Measurements from ENCODE around the gene PCNT. TPM values are rescaled to one million over a fixed set of nuclear protein-coding genes. Genes with fewer than 3 reads are reported as not detected.

PCNT gene
- total RNA-seq, 1 experiment from 2014 or later = 41.0 TPM

- Mint-ChIP-seq H3K36me3 (peaks cover 6% of the 10 kb centered on the region), H3K4me3 (no peak overlapping the region), H3K9me3 (peaks cover 3% of the 10 kb centered on the region; the same call in 1 of the 2 replicates), H3K27ac (no peak overlapping the region), H3K4me1 (0 out of 2 replicates have a peak, but pooled peaks cover 4% of the 10 kb centered on the region), H3K27me3 (ENCODE audit: low read depth) (no peaks in the 10 kb centered on the region)
- DNase-seq (ENCODE audit: low spot score) = no peak
- ATAC-seq = no peak
- TF ChIP-seq NR2C2 (CRISPR knock-in tag; IDR thresholded peaks at IDR 0.05) (no peak), ZNF425 (CRISPR knock-in tag; conservative IDR thresholded peaks at IDR 0.05) (no peak), SMAD4 (CRISPR knock-in tag; IDR thresholded peaks at IDR 0.05) (no peak), PRDM15 (CRISPR knock-in tag; IDR thresholded peaks at IDR 0.05) (no peak), ZNF512 (CRISPR knock-in tag; IDR thresholded peaks at IDR 0.05; ENCODE audit: borderline replicate concordance) (no peak), E2F1 (CRISPR knock-in tag; IDR thresholded peaks at IDR 0.05) (no peak), KAT7 (CRISPR knock-in tag; IDR thresholded peaks at IDR 0.05; ENCODE audit: borderline replicate concordance) (no peak), PRRX2 (CRISPR knock-in tag; IDR thresholded peaks at IDR 0.05) (no peak), CDX4 (CRISPR knock-in tag; IDR thresholded peaks at IDR 0.05; ENCODE audit: borderline replicate concordance) (no peak), FOXP4 (CRISPR knock-in tag; IDR thresholded peaks at IDR 0.05) (no peak)
- ChIA-PET POLR2A (no interaction called here), CTCF (no interaction called here)
Measured at GRCh38 chr21:46472246-46472645, 148.3 kb downstream of the PCNT start.

GRCh38 chr21:46474382-46474781, 150.4 kb downstream of the PCNT start:
- Mint-ChIP-seq H3K4me1 (0 out of 2 replicates have a peak, but pooled peaks cover 4% of the 10 kb centered on the region), H3K36me3 (peaks cover 11% of the 10 kb centered on the region), H3K27me3 (ENCODE audit: low read depth) (no peaks in the 10 kb centered on the region), H3K9me3 (peaks cover 3% of the 10 kb centered on the region; the same call in 1 of the 2 replicates), H3K27ac (no peak overlapping the region), H3K4me3 (no peak overlapping the region)
- DNase-seq (ENCODE audit: low spot score) (no peak), ATAC-seq (no peak)
- ChIA-PET POLR2A (no interaction called here), CTCF (no interaction called here)
- TF ChIP-seq ATF1 (CRISPR knock-in tag; IDR thresholded peaks at IDR 0.05) = no peak
- TF ChIP-seq SP1 (CRISPR knock-in tag; conservative IDR thresholded peaks at IDR 0.05) = no peak
- TF ChIP-seq ZNF425 (CRISPR knock-in tag; conservative IDR thresholded peaks at IDR 0.05) = no peak
- TF ChIP-seq RELA (CRISPR knock-in tag; IDR thresholded peaks at IDR 0.05; ENCODE audit: borderline replicate concordance) = no peak
